ENCODE results near the gene ZFPM1. TPM values are rescaled to one million over a fixed set of nuclear protein-coding genes. Genes with fewer than 3 reads are reported as not detected.

Gene ZFPM1
- total RNA-seq, 1 experiment from 2014 or later, result 14.6 TPM

- BruUV-seq (replicated peaks), result no TSS peak
- Histone ChIP-seq H3K36me3 (ENCODE audit: control insufficient read depth in 1 of 2, insufficient read depth in 2 of 2, low read length in 2 of 2) (0 out of 4 replicates have a peak, but pooled peaks cover 0 to 2% of the 10 kb centered on the region in 2 experiments), H2AFZ (ENCODE audit: low read depth, low read length, poor library complexity, severe bottlenecking) (no peak overlapping the region), H3K4me3 (replicated peaks in 1 of 2; ENCODE audit: low read depth in 1 of 2, low read length in 2 of 2) (no peak overlapping the region), H3K4me1 (ENCODE audit: control insufficient read depth in 1 of 2, insufficient read depth in 2 of 2, low read length in 2 of 2) (peaks cover 0 to 10% of the 10 kb centered on the region in 2 experiments; a peak in 3 of 4 replicates), H3K9me2 (ENCODE audit: insufficient read depth) (no peaks in the 10 kb centered on the region), H4K20me1 (ENCODE audit: insufficient read depth) (no peaks in the 10 kb centered on the region), H3K79me2 (ENCODE audit: insufficient read depth, low read length) (no peaks in the 10 kb centered on the region), H3K9me3 (ENCODE audit: control insufficient read depth in 1 of 2, insufficient read depth in 1 of 2, low read depth in 1 of 2, low read length in 2 of 2) (no peaks in the 10 kb centered on the region), H3K27ac (ENCODE audit: low read depth, low read length) (no peak overlapping the region; the same call in 1 of the 2 replicates), H3K9ac (ENCODE audit: low read length) (no peak overlapping the region), H3K27me3 (ENCODE audit: insufficient read depth, low read length) (no peaks in the 10 kb centered on the region), H3K4me2 (ENCODE audit: low read length) (no peak overlapping the region)
- intact Hi-C loops (cut with micrococcal nuclease), result loop anchor here (5.0 kb wide), 1 partner anchor 69 kb away; no protein-coding TSS in a partner anchor
- DNase-seq (ENCODE audit: low read depth, low spot score), result no peak
- ChIA-PET CTCF (no interaction called here), POLR2A (no interaction called here), RAD21 (ENCODE audit: low non-redundant PET in 1 of 2, low total read pairs in 2 of 2, uncharacterized antibody in 2 of 2, unreplicated experiment in 2 of 2) (no interaction called here)
- ATAC-seq, result no peak
- TF ChIP-seq POLR2AphosphoS5 (IDR thresholded peaks at IDR 0.05; ENCODE audit: low read depth, low read length) (no peak), FOSL1 (IDR thresholded peaks at IDR 0.05; ENCODE audit: low read depth) (no peak), JUND (IDR thresholded peaks at IDR 0.05) (no peak), SRF (IDR thresholded peaks at IDR 0.05; ENCODE audit: low read depth) (no peak), ZNF274 (IDR thresholded peaks at IDR 0.05; ENCODE audit: low read depth, low read length) (no peak), TCF7L2 (IDR thresholded peaks at IDR 0.05; ENCODE audit: borderline replicate concordance, extremely low read depth, insufficient read depth, insufficient read length) (no peak), SP1 (IDR thresholded peaks at IDR 0.05; ENCODE audit: low read depth) (no peak), SIN3A (IDR thresholded peaks at IDR 0.05; ENCODE audit: low read depth) (no peak), CEBPB (IDR thresholded peaks at IDR 0.05; ENCODE audit: low read depth) (no peak), CTCF (IDR thresholded peaks at IDR 0.05 in 2 of 3, conservative IDR thresholded peaks at IDR 0.05 in 1 of 3; ENCODE audit: borderline replicate concordance in 1 of 3, insufficient read depth in 1 of 3, low read depth in 2 of 3, low read length in 2 of 3) (no peak)
- TF ChIP-seq, protein P1, sequence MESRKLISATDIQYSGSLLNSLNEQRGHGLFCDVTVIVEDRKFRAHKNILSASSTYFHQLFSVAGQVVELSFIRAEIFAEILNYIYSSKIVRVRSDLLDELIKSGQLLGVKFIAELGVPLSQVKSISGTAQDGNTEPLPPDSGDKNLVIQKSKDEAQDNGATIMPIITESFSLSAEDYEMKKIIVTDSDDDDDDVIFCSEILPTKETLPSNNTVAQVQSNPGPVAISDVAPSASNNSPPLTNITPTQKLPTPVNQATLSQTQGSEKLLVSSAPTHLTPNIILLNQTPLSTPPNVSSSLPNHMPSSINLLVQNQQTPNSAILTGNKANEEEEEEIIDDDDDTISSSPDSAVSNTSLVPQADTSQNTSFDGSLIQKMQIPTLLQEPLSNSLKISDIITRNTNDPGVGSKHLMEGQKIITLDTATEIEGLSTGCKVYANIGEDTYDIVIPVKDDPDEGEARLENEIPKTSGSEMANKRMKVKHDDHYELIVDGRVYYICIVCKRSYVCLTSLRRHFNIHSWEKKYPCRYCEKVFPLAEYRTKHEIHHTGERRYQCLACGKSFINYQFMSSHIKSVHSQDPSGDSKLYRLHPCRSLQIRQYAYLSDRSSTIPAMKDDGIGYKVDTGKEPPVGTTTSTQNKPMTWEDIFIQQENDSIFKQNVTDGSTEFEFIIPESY (IDR thresholded peaks at IDR 0.05; ENCODE audit: extremely low read depth, insufficient replicate concordance, low read length), result no peak
- TF ChIP-seq, protein P2, sequence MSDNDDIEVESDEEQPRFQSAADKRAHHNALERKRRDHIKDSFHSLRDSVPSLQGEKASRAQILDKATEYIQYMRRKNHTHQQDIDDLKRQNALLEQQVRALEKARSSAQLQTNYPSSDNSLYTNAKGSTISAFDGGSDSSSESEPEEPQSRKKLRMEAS (IDR thresholded peaks at IDR 0.05), result no peak
- TF ChIP-seq, protein P3, sequence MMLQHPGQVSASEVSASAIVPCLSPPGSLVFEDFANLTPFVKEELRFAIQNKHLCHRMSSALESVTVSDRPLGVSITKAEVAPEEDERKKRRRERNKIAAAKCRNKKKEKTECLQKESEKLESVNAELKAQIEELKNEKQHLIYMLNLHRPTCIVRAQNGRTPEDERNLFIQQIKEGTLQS (IDR thresholded peaks at IDR 0.05), result no peak
Observed at GRCh38 chr16:88526008-88526905, 73.2 kb downstream of the ZFPM1 start.

Measured in HCT116 (cell line).